ENCODE data around the gene MAP4K1. TPM values are rescaled to one million over a fixed set of nuclear protein-coding genes. Genes with fewer than 3 reads are reported as not detected.
A peak's percentile ranks its signal among the peaks of the same experiment; 100 is the strongest.

MAP4K1 gene
- polyA plus RNA-seq (2013, experiment 1 of 2) = 0.14 TPM
- 0.08 TPM for polyA plus RNA-seq (2013, experiment 2 of 2)

DNA sequence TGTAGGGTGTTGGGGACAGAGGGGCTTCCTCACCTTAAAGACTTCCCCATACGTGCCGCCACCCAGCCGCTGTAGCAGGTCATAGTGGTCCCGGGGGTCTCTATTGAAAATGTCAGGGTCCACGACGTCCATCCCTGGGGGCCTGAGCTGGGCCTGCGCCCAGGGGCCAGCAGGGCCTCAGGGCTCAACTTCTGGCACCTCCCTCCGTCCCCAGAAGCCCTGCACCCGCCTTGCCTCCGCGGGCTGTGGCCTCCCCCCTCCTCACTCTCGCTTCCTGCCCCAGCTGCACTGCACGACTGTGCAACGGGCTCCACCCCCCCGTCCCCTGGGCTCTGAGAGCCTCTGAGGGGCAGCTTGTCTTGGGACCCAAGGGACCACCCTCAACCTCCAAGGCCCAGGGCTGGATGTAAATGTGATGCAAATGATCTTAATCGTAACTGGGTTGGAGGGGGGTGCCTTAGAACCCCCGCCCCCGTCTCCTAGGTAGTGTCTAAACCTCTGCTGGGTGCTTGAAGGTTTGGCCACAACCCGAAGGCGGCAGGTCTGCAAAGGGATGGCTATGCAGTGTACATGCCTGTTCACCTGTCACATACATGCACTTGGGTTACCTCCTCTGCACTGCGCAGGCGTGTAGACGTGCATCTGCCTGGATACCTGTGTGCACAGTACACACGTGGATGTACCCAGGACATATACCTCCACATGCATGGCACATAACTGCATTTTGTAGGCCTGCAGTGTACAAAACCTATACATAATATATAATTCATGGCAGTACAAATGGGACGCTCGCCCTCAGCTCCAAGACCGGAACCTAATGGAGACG is at the start of gene MAP4K1:
Gene MAP4K1, minus strand, starts transcription at position 190 of the 826 bp plus-strand sequence. Its CDS starts 58 bp downstream, at position 132.
- no peak within 1 kb of the TSS for H3K23ac ChIP-seq (ENCODE audit: low read length in 2 of 2)
- H3K27ac ChIP-seq (ENCODE audit: low read length, poor library complexity, severe bottlenecking) = peak within 1 kb of the TSS; percentile 13
- peak within 1 kb of the TSS; percentile 75 for H3K4me2 ChIP-seq (ENCODE audit: low read length, poor library complexity, severe bottlenecking)
- 76% methylated on average over 25 of the region's 28 CpGs for WGBS
- peaks cover 19 to 28% of the 10 kb centered on the region in 2 experiments for H3K36me3 ChIP-seq (ENCODE audit: control insufficient read depth in 1 of 2, insufficient read depth in 2 of 2, low read depth in 1 of 2, low read length in 2 of 2)
- H3K4me3 ChIP-seq (ENCODE audit: insufficient read depth in 1 of 2, low read depth in 1 of 2, low read length in 2 of 2) = peak within 1 kb of the TSS; percentile 59 to 94
- H2BK120ac ChIP-seq (ENCODE audit: low read depth, low read length) = no peak within 1 kb of the TSS
- H3K4ac ChIP-seq (ENCODE audit: low read depth in 1 of 2, low read length in 2 of 2) = peak within 1 kb of the TSS; percentile 5 to 81
- no peak within 1 kb of the TSS for H2BK5ac ChIP-seq (ENCODE audit: low read depth, low read length, poor library complexity, severe bottlenecking)
- no peak for DNase-seq
- H3K4me1 ChIP-seq (ENCODE audit: control insufficient read depth, insufficient read depth, low read depth, low read length) = peaks cover 17% of the 10 kb centered on the region
- no peaks in the 10 kb centered on the region for H3K27me3 ChIP-seq (ENCODE audit: control insufficient read depth in 1 of 2, insufficient read depth in 1 of 2, low read length in 2 of 2)
- H2BK15ac ChIP-seq (ENCODE audit: low read depth, poor library complexity, severe bottlenecking) = no peak within 1 kb of the TSS
- H3K14ac ChIP-seq (ENCODE audit: low read length in 2 of 2) = peak within 1 kb of the TSS in 1 of 2 experiments; percentile 53
- H4K91ac ChIP-seq (ENCODE audit: low read length) = peak within 1 kb of the TSS; percentile 70
- H3K9ac ChIP-seq (ENCODE audit: low read length) = peak within 1 kb of the TSS; percentile 85
- H3K79me1 ChIP-seq (replicated peaks; ENCODE audit: low read length, poor library complexity, severe bottlenecking) = peaks cover 15% of the 10 kb centered on the region
- no peak within 1 kb of the TSS for H2AK5ac ChIP-seq (ENCODE audit: low read length, severe bottlenecking)
- H4K8ac ChIP-seq (ENCODE audit: low read length) = peak within 1 kb of the TSS; percentile 73
- H3K9me3 ChIP-seq (ENCODE audit: control insufficient read depth, low read length) = no peaks in the 10 kb centered on the region
- H2AFZ ChIP-seq (ENCODE audit: low read depth, low read length) = peak within 1 kb of the TSS; percentile 66
- peak within 1 kb of the TSS; percentile 56 to 72 for H3K18ac ChIP-seq (ENCODE audit: low read depth in 1 of 2, low read length in 2 of 2)
- no peak within 1 kb of the TSS for H2BK12ac ChIP-seq (ENCODE audit: low read length in 2 of 2)

DNA sequence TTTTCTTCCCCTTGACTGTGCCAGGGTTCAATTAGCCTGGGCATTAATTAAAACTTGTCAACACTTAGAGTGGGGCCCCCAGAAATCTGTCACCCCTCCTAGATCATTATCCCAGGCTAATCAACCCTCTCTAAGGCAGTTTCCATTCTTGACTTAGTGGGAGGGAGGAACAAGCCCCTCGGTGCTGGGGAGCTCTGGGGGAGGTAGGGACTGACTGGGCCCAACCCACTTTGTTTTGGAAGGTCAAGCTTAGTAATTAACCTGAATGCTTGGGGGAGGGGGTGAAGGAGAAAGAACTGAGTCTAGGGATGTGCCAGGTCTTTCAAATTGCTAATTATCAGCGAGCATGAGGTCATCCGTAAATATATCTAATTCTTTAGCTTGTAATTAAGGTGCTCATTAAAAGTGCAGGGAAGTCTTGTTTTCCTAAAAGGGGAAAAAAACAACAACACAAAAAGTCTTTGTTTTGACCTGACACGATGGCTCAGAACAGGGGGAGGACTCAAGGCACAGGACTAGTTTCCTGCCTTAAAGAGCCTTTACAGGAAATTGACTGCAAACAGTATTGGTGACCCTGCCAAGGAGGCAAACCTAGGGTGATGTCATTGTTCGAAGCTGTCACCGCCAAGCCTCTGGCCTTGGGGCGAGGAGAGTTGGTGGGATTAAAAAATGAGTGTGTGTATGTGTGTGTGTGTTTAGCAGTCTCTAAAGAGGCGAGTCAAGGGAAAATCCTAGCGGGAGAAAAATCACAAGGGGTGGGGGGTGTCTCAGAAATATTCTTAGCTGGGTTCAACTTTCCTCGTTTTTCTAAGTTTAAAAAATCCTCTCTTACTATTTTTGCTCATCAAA is 49.1 kb upstream of the MAP4K1 start:
- Histone ChIP-seq H2BK120ac (ENCODE audit: low read depth, low read length) (peak overlapping the region; percentile 90), H3K14ac (ENCODE audit: low read length in 2 of 2) (peak overlapping the region in 1 of 2 experiments; percentile 73), H2BK5ac (ENCODE audit: low read depth, low read length, poor library complexity, severe bottlenecking) (peak overlapping the region; percentile 71), H3K23ac (ENCODE audit: low read length in 2 of 2) (peak overlapping the region in 1 of 2 experiments; percentile 48), H4K8ac (ENCODE audit: low read length) (peak overlapping the region; percentile 90), H3K27ac (ENCODE audit: low read length, poor library complexity, severe bottlenecking) (peak overlapping the region; percentile 97), H3K79me1 (replicated peaks; ENCODE audit: low read length, poor library complexity, severe bottlenecking) (no peaks in the 10 kb centered on the region), H3K4me2 (ENCODE audit: low read length, poor library complexity, severe bottlenecking) (no peak overlapping the region), H2BK15ac (ENCODE audit: low read depth, poor library complexity, severe bottlenecking) (no peak overlapping the region), H3K9ac (ENCODE audit: low read length) (peak overlapping the region; percentile 76), H2BK12ac (ENCODE audit: low read length in 2 of 2) (peak overlapping the region; percentile 86 to 91), H4K91ac (ENCODE audit: low read length) (peak overlapping the region; percentile 98), H3K27me3 (ENCODE audit: control insufficient read depth in 1 of 2, insufficient read depth in 1 of 2, low read length in 2 of 2) (no peaks in the 10 kb centered on the region), H2AFZ (ENCODE audit: low read depth, low read length) (no peak overlapping the region), H2AK5ac (ENCODE audit: low read length, severe bottlenecking) (peak overlapping the region; percentile 92), H3K36me3 (ENCODE audit: control insufficient read depth in 1 of 2, insufficient read depth in 2 of 2, low read depth in 1 of 2, low read length in 2 of 2) (peaks cover 5 to 41% of the 10 kb centered on the region in 2 experiments), H3K9me3 (ENCODE audit: control insufficient read depth, low read length) (no peaks in the 10 kb centered on the region), H3K4me3 (ENCODE audit: insufficient read depth in 1 of 2, low read depth in 1 of 2, low read length in 2 of 2) (no peak overlapping the region), H3K4ac (ENCODE audit: low read depth in 1 of 2, low read length in 2 of 2) (peak overlapping the region; percentile 89 to 92), H3K18ac (ENCODE audit: low read depth in 1 of 2, low read length in 2 of 2) (peak overlapping the region; percentile 83 to 92), H3K4me1 (ENCODE audit: control insufficient read depth, insufficient read depth, low read depth, low read length) (peaks cover 65% of the 10 kb centered on the region)
- 17% methylated on average over 9 of the region's 10 CpGs for WGBS
- peak; percentile 95 for DNase-seq

DNA sequence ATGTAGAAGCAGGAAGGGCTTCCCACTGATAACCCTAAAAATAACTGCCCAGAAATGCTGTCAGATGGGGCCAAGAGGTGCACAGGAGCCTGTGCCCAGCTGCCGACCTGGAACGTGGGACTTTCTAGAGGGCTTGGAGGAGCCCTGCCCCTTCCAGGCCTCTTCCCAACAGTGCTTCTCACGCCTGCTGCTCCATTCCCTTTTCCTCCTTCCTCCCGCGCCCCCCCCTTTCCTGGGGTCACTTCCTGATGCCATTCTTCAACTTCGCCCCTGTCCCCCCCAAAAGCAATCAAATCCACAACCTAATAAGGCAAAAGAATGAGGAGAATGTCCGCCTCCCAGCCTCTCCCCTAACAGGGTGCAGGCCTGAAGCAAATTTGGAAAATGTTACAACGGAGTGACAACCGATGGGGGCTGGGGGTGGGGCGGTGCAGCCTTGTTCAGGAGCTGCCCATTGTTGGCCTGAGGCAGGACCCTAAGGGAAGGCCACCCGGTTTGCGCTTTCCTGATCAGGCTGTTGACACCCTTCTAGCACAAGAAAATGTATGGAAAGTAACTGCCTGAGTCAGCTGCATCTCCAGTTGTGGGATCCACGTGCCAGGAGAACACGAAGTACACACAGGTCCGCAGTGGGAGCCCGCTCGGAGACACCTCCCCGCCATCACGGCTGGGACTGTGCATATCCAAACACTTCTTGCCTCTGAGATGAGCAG is 48.4 kb upstream of the MAP4K1 start:
- Histone ChIP-seq H3K9ac (ENCODE audit: low read length) (peak overlapping the region; percentile 76), H3K4me2 (ENCODE audit: low read length, poor library complexity, severe bottlenecking) (no peak overlapping the region), H3K9me3 (ENCODE audit: control insufficient read depth, low read length) (no peaks in the 10 kb centered on the region), H2BK12ac (ENCODE audit: low read length in 2 of 2) (peak overlapping the region; percentile 86 to 91), H3K27ac (ENCODE audit: low read length, poor library complexity, severe bottlenecking) (peak overlapping the region; percentile 97), H3K14ac (ENCODE audit: low read length in 2 of 2) (peak overlapping the region in 1 of 2 experiments; percentile 73), H3K4me3 (ENCODE audit: insufficient read depth in 1 of 2, low read depth in 1 of 2, low read length in 2 of 2) (peak overlapping the region in 1 of 2 experiments; percentile 26), H2AFZ (ENCODE audit: low read depth, low read length) (no peak overlapping the region), H3K4me1 (ENCODE audit: control insufficient read depth, insufficient read depth, low read depth, low read length) (peaks cover 65% of the 10 kb centered on the region), H3K23ac (ENCODE audit: low read length in 2 of 2) (peak overlapping the region in 1 of 2 experiments; percentile 48), H3K27me3 (ENCODE audit: control insufficient read depth in 1 of 2, insufficient read depth in 1 of 2, low read length in 2 of 2) (no peaks in the 10 kb centered on the region), H2BK5ac (ENCODE audit: low read depth, low read length, poor library complexity, severe bottlenecking) (peak overlapping the region; percentile 71), H4K91ac (ENCODE audit: low read length) (peak overlapping the region; percentile 98), H2BK15ac (ENCODE audit: low read depth, poor library complexity, severe bottlenecking) (peak overlapping the region; percentile 93), H4K8ac (ENCODE audit: low read length) (peak overlapping the region; percentile 90), H2AK5ac (ENCODE audit: low read length, severe bottlenecking) (peak overlapping the region; percentile 92), H3K18ac (ENCODE audit: low read depth in 1 of 2, low read length in 2 of 2) (peak overlapping the region; percentile 83 to 92), H3K36me3 (ENCODE audit: control insufficient read depth in 1 of 2, insufficient read depth in 2 of 2, low read depth in 1 of 2, low read length in 2 of 2) (peaks cover 5 to 42% of the 10 kb centered on the region in 2 experiments), H2BK120ac (ENCODE audit: low read depth, low read length) (peak overlapping the region; percentile 90), H3K4ac (ENCODE audit: low read depth in 1 of 2, low read length in 2 of 2) (peak overlapping the region; percentile 89 to 92), H3K79me1 (replicated peaks; ENCODE audit: low read length, poor library complexity, severe bottlenecking) (no peaks in the 10 kb centered on the region)
- 20% methylated on average over 17 of the region's 19 CpGs for WGBS
- peak; percentile 71 for DNase-seq

Data from mesenchymal stem cell (in vitro differentiated cells and primary cell).